Peyer's patch (tissue), 4 donors: ENCODE results near the gene STK39. TPM values are rescaled to one million over a fixed set of nuclear protein-coding genes. Genes with fewer than 3 reads are reported as not detected.
A peak's percentile ranks its signal among the peaks of the same experiment; 100 is the strongest.

ENCODE experiments used
- DNase-seq, 3 donors: peaks; one replicate each; pipeline ENCODE4 v3.0.0-alpha.2; 2017 to 2019
- H3K27ac ChIP-seq, 4 donors: fragments of 200-600 bp; sonication (generic); one replicate each; pipeline ENCODE4 v1.5.1; 2016 to 2019
- H3K27me3 ChIP-seq, 2 donors: fragments of 200-600 bp; sonication (generic); one replicate each; pipeline ENCODE4 v1.5.1; 2019
- H3K36me3 ChIP-seq, 3 donors: fragments of 200-600 bp; sonication (generic); one replicate each; pipeline ENCODE4 v1.5.1; 2016 to 2019
- H3K4me1 ChIP-seq, 4 donors: fragments of 200-600 bp; sonication (generic); one replicate each; pipeline ENCODE4 v1.5.1; 2016 to 2019
- H3K4me3 ChIP-seq, 4 donors: fragments of 200-600 bp; sonication (generic); 1 replicate in 3 of 4; 2 replicates in 1 of 4; pipeline ENCODE4 v1.5.1; 2016 to 2019; ENCODE audit warnings: mild to moderate bottlenecking in 1 of 4
- H3K9me3 ChIP-seq, 4 donors: fragments of 200-600 bp; sonication (generic); one replicate each; pipeline ENCODE4 v1.5.1; 2016 to 2019; ENCODE audit warnings: mild to moderate bottlenecking in 1 of 4
- CTCF ChIP-seq, 6 experiments: fragments of 450-650 bp in 4 of 6; fragments of 200-600 bp in 2 of 6; sonication (generic) in 1 of 6; IDR thresholded peaks; one replicate each; pipeline ENCODE4 v1.5.1; 2017 to 2019; ENCODE audit warnings: antibody characterized with exemption in 6 of 6, mild to moderate bottlenecking in 3 of 6, moderate library complexity in 1 of 6
- POLR2A ChIP-seq, 2 donors: fragments of 450-650 bp; IDR thresholded peaks; one replicate each; pipeline ENCODE4 v1.5.1; 2017; ENCODE audit warnings: antibody characterized with exemption in 2 of 2, mild to moderate bottlenecking in 2 of 2, moderate library complexity in 2 of 2
- total RNA-seq, 4 donors: library from RNA; depleted of rRNA; stranded (reverse); fragments of >200 nt; gene quantifications; one replicate each; pipeline ENCODE4 v1.1.0, GENCODE V29; 2016

STK39 gene
- total RNA-seq, 4 donors from 2014 or later, result 39.6 to 55.9 (median 51.0) TPM

- Histone ChIP-seq H3K9me3 (peaks cover 0 to 12% (median 0%) of the 10 kb centered on the region in 4 donors), H3K27me3 (no peaks in the 10 kb centered on the region), H3K4me3 (no peak overlapping the region), H3K36me3 (peaks cover 0 to 10% (median 0%) of the 10 kb centered on the region in 3 donors), H3K27ac (no peak overlapping the region), H3K4me1 (no peaks in the 10 kb centered on the region)
- TF ChIP-seq POLR2A (IDR thresholded peaks at IDR 0.05), result no peak
- TF ChIP-seq CTCF (IDR thresholded peaks at IDR 0.05), result no peak
- no peak for DNase-seq
Measured at GRCh38 chr2:167966937-167967913, 280.2 kb downstream of the STK39 start.

DNA sequence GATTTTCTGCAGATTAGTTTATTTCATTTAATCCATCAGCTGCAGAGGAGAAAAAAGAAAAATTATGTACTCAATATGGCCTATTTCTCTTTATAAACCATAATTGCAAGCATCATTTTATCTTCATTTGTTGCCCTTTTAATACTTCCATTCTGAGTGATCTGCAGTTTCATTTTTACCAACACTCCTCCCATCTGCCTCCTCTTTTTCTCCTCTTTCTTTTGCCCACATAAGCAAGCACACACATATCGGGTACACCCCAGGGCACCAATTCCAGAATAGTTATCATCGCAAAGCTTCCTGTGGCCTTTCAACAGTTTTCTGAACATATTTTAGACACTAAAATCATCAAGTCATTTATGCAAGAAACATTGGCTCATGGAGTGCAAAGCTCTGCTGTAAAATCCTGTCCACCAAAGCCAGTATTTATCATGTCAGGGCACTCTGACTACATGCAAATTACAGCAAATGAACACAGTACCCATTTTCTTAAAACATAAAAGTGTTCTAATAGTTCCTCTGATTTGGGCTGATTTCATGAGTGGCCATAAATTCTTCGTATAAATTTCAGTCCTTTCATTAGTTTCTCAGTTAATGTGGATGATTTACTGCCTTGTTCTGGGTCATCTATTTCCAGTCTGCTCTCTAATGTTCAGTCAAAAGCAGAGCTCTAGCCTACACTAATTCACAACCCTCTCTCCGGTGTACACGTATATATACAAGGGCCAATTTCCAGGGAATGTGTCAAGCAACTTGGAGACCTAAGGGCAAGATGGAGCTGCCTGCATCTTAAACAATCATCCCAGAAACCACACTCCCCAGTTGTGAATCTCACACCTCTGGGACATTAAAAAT is 281.3 kb downstream of the STK39 start:
- Histone ChIP-seq H3K4me1 (no peaks in the 10 kb centered on the region), H3K36me3 (peaks cover 0 to 10% (median 0%) of the 10 kb centered on the region in 3 donors), H3K9me3 (peaks cover 0 to 5% (median 0%) of the 10 kb centered on the region in 4 donors), H3K27me3 (no peaks in the 10 kb centered on the region), H3K4me3 (no peak overlapping the region), H3K27ac (no peak overlapping the region)
- TF ChIP-seq POLR2A (IDR thresholded peaks at IDR 0.05), result no peak
- DNase-seq, result no peak

GRCh38 chr2:167964650-167965413 is 282.6 kb downstream of the STK39 start:
- Histone ChIP-seq H3K9me3 (no peaks in the 10 kb centered on the region), H3K36me3 (peaks cover 0 to 12% (median 0%) of the 10 kb centered on the region in 3 donors), H3K27me3 (no peaks in the 10 kb centered on the region), H3K4me3 (no peak overlapping the region), H3K4me1 (no peaks in the 10 kb centered on the region), H3K27ac (no peak overlapping the region)
- DNase-seq, result no peak
- TF ChIP-seq CTCF (IDR thresholded peaks at IDR 0.05) (peak in 2 of 6 experiments; percentile 20 to 28), POLR2A (IDR thresholded peaks at IDR 0.05) (no peak)

DNA sequence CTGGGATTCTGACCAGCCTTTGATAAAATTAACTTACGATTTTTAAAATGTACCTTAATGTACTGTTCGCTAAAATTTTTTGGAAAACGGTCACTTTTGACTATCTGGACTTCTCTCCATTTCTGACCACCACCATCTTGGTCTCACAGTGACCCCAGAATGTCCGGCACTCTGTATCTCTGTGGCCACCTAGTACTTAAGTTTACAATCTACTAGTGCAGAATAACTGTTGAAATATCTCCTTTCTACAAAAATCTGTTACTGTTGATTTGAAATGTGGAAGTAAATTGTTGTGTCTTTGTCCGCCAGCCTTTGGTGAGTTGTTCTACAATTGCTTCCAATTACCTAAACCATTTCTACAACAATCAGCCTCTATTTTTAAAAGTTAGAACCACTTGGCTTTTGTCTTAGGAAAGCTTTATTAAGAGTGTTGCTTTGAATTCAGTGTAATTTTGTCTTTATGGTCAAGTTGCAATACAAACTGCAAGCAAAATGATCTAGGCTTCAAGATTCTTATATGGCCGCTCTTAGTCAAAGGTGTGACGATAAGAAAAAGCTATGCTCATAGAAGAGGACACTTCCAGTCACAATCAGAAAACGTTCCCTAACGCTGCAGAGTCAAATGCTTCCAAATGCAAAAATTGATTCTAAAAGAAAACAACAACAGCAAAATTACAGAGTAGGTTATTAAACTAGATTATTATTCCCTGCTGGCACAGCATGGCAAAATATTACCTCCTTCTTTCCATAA is 283.3 kb downstream of the STK39 start:
- Histone ChIP-seq H3K27ac (no peak overlapping the region), H3K9me3 (no peaks in the 10 kb centered on the region), H3K36me3 (peaks cover 0 to 16% (median 0%) of the 10 kb centered on the region in 3 donors), H3K4me3 (no peak overlapping the region), H3K27me3 (no peaks in the 10 kb centered on the region), H3K4me1 (no peaks in the 10 kb centered on the region)
- no peak for DNase-seq
- TF ChIP-seq POLR2A (IDR thresholded peaks at IDR 0.05) (no peak), CTCF (IDR thresholded peaks at IDR 0.05) (no peak)

DNA sequence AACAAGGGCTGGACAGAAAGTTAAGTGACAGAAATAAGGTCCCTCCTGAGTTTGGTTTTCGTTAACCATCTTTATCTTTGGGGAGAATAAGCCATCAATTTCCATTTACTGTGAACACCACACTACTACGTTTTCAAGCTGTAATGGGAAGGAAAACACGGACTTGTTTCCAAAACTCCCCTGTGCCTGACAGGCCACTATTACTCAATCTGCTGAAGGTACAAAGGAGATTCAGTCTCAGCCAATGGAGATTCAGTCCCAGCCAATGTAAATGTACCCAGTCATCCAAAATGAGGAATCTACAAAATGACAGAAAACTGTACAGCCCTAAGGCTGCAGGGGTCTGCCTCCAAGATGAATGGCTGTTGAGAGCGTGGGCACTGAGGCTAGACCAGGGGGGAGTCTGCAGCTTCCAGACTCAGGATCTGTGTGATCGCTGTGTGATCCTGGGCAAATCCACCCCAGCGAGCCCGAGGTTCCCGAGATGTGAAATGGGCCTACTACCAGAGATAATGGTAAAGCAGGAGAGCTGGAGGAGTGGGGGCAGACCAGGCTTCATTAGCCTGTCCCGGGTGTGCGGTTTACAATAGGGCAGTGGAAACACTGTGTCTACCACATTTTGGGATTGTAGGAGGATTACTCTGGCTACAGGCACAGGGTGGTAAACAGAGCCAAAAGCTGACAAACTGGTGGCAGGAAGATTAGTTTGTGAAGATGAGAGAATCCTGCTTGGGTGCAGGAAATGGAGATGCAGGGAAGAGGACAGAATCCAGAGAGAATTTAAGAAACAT is 284.8 kb downstream of the STK39 start:
- no peak overlapping the region for H3K4me3 ChIP-seq
- H3K27ac ChIP-seq, result no peak overlapping the region
- H3K27me3 ChIP-seq, result no peaks in the 10 kb centered on the region
- H3K36me3 ChIP-seq, result peaks cover 0 to 16% (median 0%) of the 10 kb centered on the region in 3 donors
- no peaks in the 10 kb centered on the region for H3K9me3 ChIP-seq
- TF ChIP-seq POLR2A (IDR thresholded peaks at IDR 0.05), result no peak
- DNase-seq, result no peak
- H3K4me1 ChIP-seq, result no peaks in the 10 kb centered on the region
